Right forelimb (tissue), 1 donor: Measurements from ENCODE around the gene LRMDA.
"Not testable (repeated sequence)": the region's sequence is repeated elsewhere in the genome, so short reads cannot be mapped to it uniquely, and the experiment has no call there.

Experiments
- DNase-seq: peaks from one replicate; pipeline ENCODE4 v3.0.0-alpha.2; 2018

Gene LRMDA

GRCh38 chr10:76114581-76115001, 683.2 kb downstream of the LRMDA start:
- no peak for DNase-seq

- no peak for DNase-seq
These were observed 683.7 kb downstream of the LRMDA start for GRCh38 chr10:76115131-76115470.

- no peak for DNase-seq
These were observed 684.2 kb downstream of the LRMDA start for GRCh38 chr10:76115471-76116155.

- DNase-seq: no peak
These were observed 685.1 kb downstream of the LRMDA start for GRCh38 chr10:76116523-76116922.

- DNase-seq: no peak
These were observed 686.5 kb downstream of the LRMDA start for GRCh38 chr10:76117949-76118348.

GRCh38 chr10:76119036-76119435, 687.6 kb downstream of the LRMDA start:
- DNase-seq: no peak

GRCh38 chr10:76119515-76119914, 688.1 kb downstream of the LRMDA start:
- DNase-seq: no peak

GRCh38 chr10:76122056-76122455, 690.6 kb downstream of the LRMDA start:
- DNase-seq: no peak

- no peak for DNase-seq
These were observed 692.9 kb downstream of the LRMDA start for GRCh38 chr10:76124280-76124679.

- DNase-seq: no peak
These were observed 694.5 kb downstream of the LRMDA start for GRCh38 chr10:76125900-76126299.

- no peak for DNase-seq
These were observed 695.4 kb downstream of the LRMDA start for GRCh38 chr10:76126607-76127527.

GRCh38 chr10:76127984-76128589, 696.7 kb downstream of the LRMDA start:
- DNase-seq: no peak

GRCh38 chr10:76129213-76129612, 697.8 kb downstream of the LRMDA start:
- no peak for DNase-seq

GRCh38 chr10:76130892-76131291, 699.5 kb downstream of the LRMDA start:
- DNase-seq: no peak

GRCh38 chr10:76133597-76134255, 702.3 kb downstream of the LRMDA start:
- DNase-seq: no peak

GRCh38 chr10:76136961-76137360, 705.5 kb downstream of the LRMDA start:
- no peak for DNase-seq

- DNase-seq: no peak
These were observed 706.9 kb downstream of the LRMDA start for GRCh38 chr10:76138286-76138685.

- no peak for DNase-seq
These were observed 707.5 kb downstream of the LRMDA start for GRCh38 chr10:76138906-76139305.

- no peak for DNase-seq
These were observed 708.0 kb downstream of the LRMDA start for GRCh38 chr10:76139431-76139830.

GRCh38 chr10:76141376-76141775, 710.0 kb downstream of the LRMDA start:
- no peak for DNase-seq

- DNase-seq: not testable (repeated sequence)
These were observed 716.8 kb downstream of the LRMDA start for GRCh38 chr10:76148217-76148616.

- DNase-seq: no peak
These were observed 717.8 kb downstream of the LRMDA start for GRCh38 chr10:76149182-76149581.

- DNase-seq: no peak
These were observed 718.2 kb downstream of the LRMDA start for GRCh38 chr10:76149602-76150138.
